Mesenchymal stem cell (in vitro differentiated cells and primary cell): ENCODE data around the gene SAMD10.

ENCODE experiments used
- DNase-seq: peaks from one replicate; pipeline ENCODE4 v3.0.0-alpha.2; 2013
- H2AFZ ChIP-seq: one replicate; pipeline ENCODE4 v1.6.1; 2013; ENCODE audit warnings: low read depth, mild to moderate bottlenecking, control low read depth, inconsistent platforms, low read length, moderate library complexity
- H2AK5ac ChIP-seq: 2 replicates; pipeline ENCODE4 v1.6.1; 2013; ENCODE audit warnings: low read length, moderate library complexity, mild to moderate bottlenecking, inconsistent platforms; ENCODE audit not compliant: severe bottlenecking
- H2BK120ac ChIP-seq: one replicate; pipeline ENCODE4 v1.6.1; 2013; ENCODE audit warnings: low read depth, mild to moderate bottlenecking, inconsistent platforms, low read length, moderate library complexity
- H2BK12ac ChIP-seq, 2 experiments: one replicate each; pipeline ENCODE4 v1.6.1; 2013; ENCODE audit warnings: inconsistent platforms in 2 of 2, low read length in 2 of 2, mild to moderate bottlenecking in 2 of 2, moderate library complexity in 2 of 2, control low read depth in 1 of 2
- H2BK15ac ChIP-seq: one replicate; pipeline ENCODE4 v1.6.1; 2013; ENCODE audit warnings: mild to moderate bottlenecking, low read depth, inconsistent platforms; ENCODE audit not compliant: poor library complexity, severe bottlenecking
- H2BK5ac ChIP-seq: 2 replicates; pipeline ENCODE4 v1.6.1; 2013; ENCODE audit warnings: low read depth, mild to moderate bottlenecking, low read length, control low read depth, inconsistent platforms; ENCODE audit not compliant: poor library complexity, severe bottlenecking
- H3K14ac ChIP-seq, 2 experiments: one replicate each; pipeline ENCODE4 v1.6.1; 2013; ENCODE audit warnings: inconsistent platforms in 2 of 2, low read length in 2 of 2, control low read depth in 1 of 2, mild to moderate bottlenecking in 1 of 2, moderate library complexity in 1 of 2
- H3K18ac ChIP-seq, 2 experiments: one replicate each; pipeline ENCODE4 v1.6.1; 2013; ENCODE audit warnings: inconsistent platforms in 2 of 2, low read length in 2 of 2, control low read depth in 1 of 2, low read depth in 1 of 2, mild to moderate bottlenecking in 1 of 2
- H3K23ac ChIP-seq, 2 experiments: one replicate each; pipeline ENCODE4 v1.6.1; 2013; ENCODE audit warnings: inconsistent platforms in 2 of 2, low read length in 2 of 2, mild to moderate bottlenecking in 2 of 2, moderate library complexity in 2 of 2, control low read depth in 1 of 2
- H3K27ac ChIP-seq: 2 replicates; pipeline ENCODE4 v1.5.1; 2013; ENCODE audit warnings: mild to moderate bottlenecking, moderate library complexity, low read length, control low read depth, inconsistent platforms; ENCODE audit not compliant: poor library complexity, severe bottlenecking
- H3K27me3 ChIP-seq, 2 experiments: 2 replicates each; pipeline versions ENCODE4 v1.6.1 to v1.7.0; 2013; ENCODE audit warnings: low read length in 2 of 2, mild to moderate bottlenecking in 2 of 2, moderate library complexity in 2 of 2, control low read depth in 1 of 2, inconsistent platforms in 1 of 2; ENCODE audit not compliant: control insufficient read depth in 1 of 2, insufficient read depth in 1 of 2
- H3K36me3 ChIP-seq, 2 experiments: 2 replicates each; pipeline versions ENCODE4 v1.6.1 to v1.7.0; 2013; ENCODE audit warnings: low read length in 2 of 2, control low read depth in 1 of 2, inconsistent platforms in 1 of 2, low read depth in 1 of 2, mild to moderate bottlenecking in 1 of 2; ENCODE audit not compliant: insufficient read depth in 2 of 2, control insufficient read depth in 1 of 2
- H3K4ac ChIP-seq, 2 experiments: one replicate each; pipeline ENCODE4 v1.6.1; 2013; ENCODE audit warnings: inconsistent platforms in 2 of 2, low read length in 2 of 2, mild to moderate bottlenecking in 2 of 2, moderate library complexity in 2 of 2, control low read depth in 1 of 2, low read depth in 1 of 2
- H3K4me1 ChIP-seq: 2 replicates; pipeline ENCODE4 v1.6.1; 2013; ENCODE audit warnings: low read depth, low read length, control low read depth; ENCODE audit not compliant: control insufficient read depth, insufficient read depth
- H3K4me2 ChIP-seq: 2 replicates; pipeline ENCODE4 v1.6.1; 2013; ENCODE audit warnings: low read length, mild to moderate bottlenecking, inconsistent platforms; ENCODE audit not compliant: poor library complexity, severe bottlenecking
- H3K4me3 ChIP-seq, 2 experiments: 2 replicates each; pipeline versions ENCODE4 v1.5.1 to v1.7.0; 2013; ENCODE audit warnings: low read length in 2 of 2, mild to moderate bottlenecking in 2 of 2, control low read depth in 1 of 2, low read depth in 1 of 2; ENCODE audit not compliant: insufficient read depth in 1 of 2
- H3K79me1 ChIP-seq: replicated peaks from 2 replicates; pipeline ENCODE4 v1.6.1; 2013; ENCODE audit warnings: mild to moderate bottlenecking, control low read depth, low read length, inconsistent platforms; ENCODE audit not compliant: poor library complexity, severe bottlenecking
- H3K9ac ChIP-seq: 2 replicates; pipeline ENCODE4 v1.7.0; 2013; ENCODE audit warnings: mild to moderate bottlenecking, low read length, moderate library complexity
- H3K9me3 ChIP-seq: 2 replicates; pipeline ENCODE4 v1.7.0; 2013; ENCODE audit warnings: mild to moderate bottlenecking, low read length; ENCODE audit not compliant: control insufficient read depth
- H4K8ac ChIP-seq: one replicate; pipeline ENCODE4 v1.6.1; 2013; ENCODE audit warnings: inconsistent platforms, mild to moderate bottlenecking, low read length, moderate library complexity
- H4K91ac ChIP-seq: one replicate; pipeline ENCODE4 v1.6.1; 2013; ENCODE audit warnings: mild to moderate bottlenecking, low read length, inconsistent platforms
- WGBS: methylation state at CpG from one replicate; pipeline ENCODE4 v1.1.7; 2013; ENCODE audit warnings: mixed read lengths; 5-methylcytosine and 5-hydroxymethylcytosine counted together

Gene SAMD10

GRCh38 chr20:64022671-64023360 is 43.4 kb upstream of the SAMD10 start:
- no peak for DNase-seq
- Histone ChIP-seq H3K4me3 (no peak overlapping the region), H3K23ac (no peak overlapping the region), H2BK5ac (no peak overlapping the region), H3K36me3 (peaks cover 89 to 92% of the 10 kb centered on the region in 2 experiments), H3K4ac (no peak overlapping the region), H2BK15ac (no peak overlapping the region), H2AFZ (no peak overlapping the region), H3K4me1 (peaks cover 7% of the 10 kb centered on the region), H3K14ac (no peak overlapping the region), H4K91ac (no peak overlapping the region), H3K9ac (no peak overlapping the region), H2BK12ac (no peak overlapping the region), H3K18ac (no peak overlapping the region), H2BK120ac (no peak overlapping the region), H4K8ac (no peak overlapping the region), H3K27ac (no peak overlapping the region), H2AK5ac (no peak overlapping the region), H3K27me3 (no peaks in the 10 kb centered on the region), H3K4me2 (no peak overlapping the region), H3K9me3 (no peaks in the 10 kb centered on the region), H3K79me1 (peaks cover 46% of the 10 kb centered on the region)
- WGBS: 98% methylated on average over 17 of the region's 17 CpGs

- H3K36me3 ChIP-seq: peaks cover 83 to 87% of the 10 kb centered on the region in 2 experiments
- WGBS: 95% methylated on average over 36 of the region's 36 CpGs
These were observed 41.9 kb upstream of the SAMD10 start for GRCh38 chr20:64021124-64021975.

DNA sequence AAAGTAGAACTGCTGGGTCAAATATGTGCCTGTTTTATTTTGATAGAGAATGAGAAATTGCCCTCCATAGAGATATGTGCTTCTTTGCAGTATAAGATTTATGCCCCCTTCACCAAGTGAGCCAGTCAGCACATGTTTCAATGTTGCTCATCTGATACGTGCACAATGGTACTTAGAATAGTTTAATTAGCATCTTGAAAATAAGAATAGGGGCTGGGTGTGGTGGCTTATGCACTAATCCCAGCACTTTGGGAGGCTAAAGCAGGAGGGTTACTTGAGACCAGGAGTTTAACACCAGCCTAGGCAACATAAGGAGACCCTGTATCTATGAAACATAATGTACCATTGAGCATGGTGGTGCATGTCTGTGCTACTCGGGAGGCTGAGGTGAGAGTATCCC is 36.2 kb upstream of the SAMD10 start:
- Histone ChIP-seq H3K9ac (no peak overlapping the region), H3K36me3 (peaks cover 66 to 71% of the 10 kb centered on the region in 2 experiments), H3K4me3 (no peak overlapping the region), H3K79me1 (peaks cover 32% of the 10 kb centered on the region), H3K18ac (no peak overlapping the region), H4K8ac (no peak overlapping the region), H2BK5ac (no peak overlapping the region), H3K9me3 (no peaks in the 10 kb centered on the region), H3K27ac (no peak overlapping the region), H3K27me3 (no peaks in the 10 kb centered on the region), H2BK12ac (no peak overlapping the region), H4K91ac (no peak overlapping the region), H3K4me1 (peaks cover 8% of the 10 kb centered on the region), H3K4me2 (no peak overlapping the region), H2AFZ (no peak overlapping the region), H2BK120ac (no peak overlapping the region), H2AK5ac (no peak overlapping the region), H3K23ac (no peak overlapping the region), H3K4ac (no peak overlapping the region), H2BK15ac (no peak overlapping the region), H3K14ac (no peak overlapping the region)
- DNase-seq: no peak
- 97% methylated on average over 2 of the region's 2 CpGs for WGBS

More at GRCh38 chr20:64021124-64021975, 41.9 kb upstream of the SAMD10 start:
- peak overlapping the region in 1 of 2 experiments; percentile 20 for H3K4me3 ChIP-seq
- no peak overlapping the region for H3K27ac ChIP-seq
- no peak overlapping the region for H2BK15ac ChIP-seq
- H3K4me2 ChIP-seq: no peak overlapping the region
- no peaks in the 10 kb centered on the region for H3K9me3 ChIP-seq
- no peak overlapping the region for H2BK5ac ChIP-seq
- no peak overlapping the region for H2AFZ ChIP-seq
- no peak overlapping the region for H3K23ac ChIP-seq
- no peak overlapping the region for H4K8ac ChIP-seq
- peaks cover 7% of the 10 kb centered on the region for H3K4me1 ChIP-seq
- no peak overlapping the region for H2BK120ac ChIP-seq
- H2BK12ac ChIP-seq: no peak overlapping the region
- peaks cover 39% of the 10 kb centered on the region for H3K79me1 ChIP-seq
- peak overlapping the region; percentile 18 for H4K91ac ChIP-seq
- H2AK5ac ChIP-seq: no peak overlapping the region
- H3K14ac ChIP-seq: peak overlapping the region in 1 of 2 experiments; percentile 8
- DNase-seq: no peak
- H3K18ac ChIP-seq: no peak overlapping the region
- no peak overlapping the region for H3K9ac ChIP-seq
- no peaks in the 10 kb centered on the region for H3K27me3 ChIP-seq
- no peak overlapping the region for H3K4ac ChIP-seq
